HepG2 (cell line): Measurements from ENCODE around the gene ANKS3. TPM values are rescaled to one million over a fixed set of nuclear protein-coding genes. Genes with fewer than 3 reads are reported as not detected.

Experiments used
- ARID5B ChIP-seq: IDR thresholded peaks from 2 replicates; pipeline ENCODE4 v1.4.0; 2020; ENCODE audit warnings: mild to moderate bottlenecking, missing genetic modification reagents
- NKX3-1 ChIP-seq: sonication (generic); formaldehyde crosslinking; IDR thresholded peaks from 2 replicates; pipeline ENCODE4 v1.5.0; 2020; ENCODE audit warnings: missing genetic modification reagents
- REST ChIP-seq, 2 experiments: IDR thresholded peaks; 2 replicates each; pipeline ENCODE4 v1.6.1; 2011 to 2012; ENCODE audit warnings: low read length in 2 of 2, borderline replicate concordance in 1 of 2, low read depth in 1 of 2, mild to moderate bottlenecking in 1 of 2, moderate library complexity in 1 of 2
- ZNF121 ChIP-seq: sonication (generic); formaldehyde crosslinking; IDR thresholded peaks from 2 replicates; pipeline ENCODE4 v1.5.0; 2020; ENCODE audit warnings: mild to moderate bottlenecking, missing genetic modification reagents
- ZNF572 ChIP-seq: sonication (generic); formaldehyde crosslinking; IDR thresholded peaks from 2 replicates; pipeline ENCODE4 v1.5.1; 2020; ENCODE audit warnings: mild to moderate bottlenecking, missing genetic modification reagents
- polyA plus RNA-seq, 8 experiments: library from polyadenylated mRNA; depleted of rRNA in 3 of 8; stranded (reverse) in 7 of 8; unstranded in 1 of 8; fragments of >200 nt; fragmentation: Illumina TruSeq in 4 of 8; extraction: Trizol in 4 of 8; gene quantifications; 2 replicates each; pipeline versions ENCODE4 v1.2.1 to v1.2.3, GENCODE V29; 2011 to 2016; ENCODE audit warnings: low read depth in 4 of 8, missing spikeins in 1 of 8, mixed read lengths in 1 of 8; ENCODE audit not compliant: insufficient read depth in 1 of 8
- total RNA-seq, 5 experiments: library from RNA; depleted of rRNA; stranded (reverse); fragments of >200 nt; fragmentation: Illumina TruSeq; extraction: Trizol; gene quantifications; 2 replicates each; pipeline ENCODE4 v1.2.3, GENCODE V29; 2016; ENCODE audit warnings: low read depth in 1 of 5

ANKS3 gene
- total and polyA plus RNA-seq, 2 of the 13 experiments (the other 11 are each of a cell fraction or from before 2014, with no cell fraction given), result 11.4 to 15.9 TPM

- no peak; the same call in 1 of the 2 replicates for TF ChIP-seq ARID5B (CRISPR knock-in tag)
- no peak for TF ChIP-seq ZNF572 (CRISPR knock-in tag)
- TF ChIP-seq NKX3-1 (CRISPR knock-in tag), result no peak
- TF ChIP-seq REST (IDR thresholded peaks at IDR 0.05; ENCODE audit: borderline replicate concordance in 1 of 2, low read depth in 1 of 2, low read length in 2 of 2), result no peak
- no peak for TF ChIP-seq ZNF121
Measured at GRCh38 chr16:4693296-4693955, 40.6 kb downstream of the ANKS3 start, which contains the start of gene NUDT16L1 (continued).
